ENCODE data around the gene PDE2A.
A peak's percentile ranks its signal among the peaks of the same experiment; 100 is the strongest.

PDE2A gene

GRCh38 chr11:72704028-72704782, 30.0 kb upstream of the PDE2A start:
- DNase-seq, result no peak

- no peak for DNase-seq
These were observed 29.2 kb upstream of the PDE2A start for GRCh38 chr11:72703267-72704008.

- DNase-seq, result no peak
These were observed 28.5 kb upstream of the PDE2A start for GRCh38 chr11:72702577-72703241.

- no peak for DNase-seq
These were observed 27.9 kb upstream of the PDE2A start for GRCh38 chr11:72702096-72702495.

GRCh38 chr11:72701466-72701865, 27.2 kb upstream of the PDE2A start:
- no peak for DNase-seq

GRCh38 chr11:72700146-72700545, 25.9 kb upstream of the PDE2A start:
- no peak for DNase-seq

GRCh38 chr11:72697814-72698213, 23.6 kb upstream of the PDE2A start:
- no peak for DNase-seq

- DNase-seq, result no peak
These were observed 22.9 kb upstream of the PDE2A start for GRCh38 chr11:72696866-72697700.

GRCh38 chr11:72695354-72695753, 21.1 kb upstream of the PDE2A start:
- DNase-seq, result no peak

GRCh38 chr11:72693271-72693968, 19.2 kb upstream of the PDE2A start:
- DNase-seq, result no peak

GRCh38 chr11:72692498-72693237, 18.4 kb upstream of the PDE2A start:
- no peak for DNase-seq

- DNase-seq, result no peak
These were observed 15.9 kb upstream of the PDE2A start for GRCh38 chr11:72690166-72690565.

GRCh38 chr11:72688929-72689328, 14.7 kb upstream of the PDE2A start:
- no peak for DNase-seq

- no peak for DNase-seq
These were observed 14.3 kb upstream of the PDE2A start for GRCh38 chr11:72688486-72688885.

GRCh38 chr11:72687326-72687725, 13.1 kb upstream of the PDE2A start:
- no peak for DNase-seq

GRCh38 chr11:72686639-72687220, 12.5 kb upstream of the PDE2A start:
- DNase-seq, result no peak

- DNase-seq, result no peak
These were observed 11.6 kb upstream of the PDE2A start for GRCh38 chr11:72685560-72686480.

GRCh38 chr11:72684236-72684912, 10.2 kb upstream of the PDE2A start:
- DNase-seq, result peak; percentile 34

GRCh38 chr11:72683782-72684200, 9.6 kb upstream of the PDE2A start:
- DNase-seq, result peak; percentile 46

All from CD4-positive, alpha-beta T cell treated with Interleukin-4 for 4 hours (primary cell).